Activated naive CD8-positive, alpha-beta T cell (primary cell): Measurements from ENCODE around the gene SPRTN.

Experiments used
- H3K27ac Mint-ChIP-seq: one replicate; pipeline ENCODE4 v1.8.0; 2021; ENCODE audit warnings: mixed read lengths
- H3K27me3 Mint-ChIP-seq: one replicate; pipeline ENCODE4 v1.8.0; 2021; ENCODE audit warnings: mixed read lengths
- H3K36me3 Mint-ChIP-seq: one replicate; pipeline ENCODE4 v1.8.0; 2021; ENCODE audit warnings: mixed read lengths
- H3K4me1 Mint-ChIP-seq: one replicate; pipeline ENCODE4 v1.8.0; 2021; ENCODE audit warnings: low read depth, mixed read lengths
- H3K4me3 Mint-ChIP-seq: one replicate; pipeline ENCODE4 v1.8.0; 2021; ENCODE audit warnings: mild to moderate bottlenecking, mixed read lengths
- H3K9me3 Mint-ChIP-seq: one replicate; pipeline ENCODE4 v1.8.0; 2021; ENCODE audit warnings: low read depth, mixed read lengths

The SPRTN gene, protein sequence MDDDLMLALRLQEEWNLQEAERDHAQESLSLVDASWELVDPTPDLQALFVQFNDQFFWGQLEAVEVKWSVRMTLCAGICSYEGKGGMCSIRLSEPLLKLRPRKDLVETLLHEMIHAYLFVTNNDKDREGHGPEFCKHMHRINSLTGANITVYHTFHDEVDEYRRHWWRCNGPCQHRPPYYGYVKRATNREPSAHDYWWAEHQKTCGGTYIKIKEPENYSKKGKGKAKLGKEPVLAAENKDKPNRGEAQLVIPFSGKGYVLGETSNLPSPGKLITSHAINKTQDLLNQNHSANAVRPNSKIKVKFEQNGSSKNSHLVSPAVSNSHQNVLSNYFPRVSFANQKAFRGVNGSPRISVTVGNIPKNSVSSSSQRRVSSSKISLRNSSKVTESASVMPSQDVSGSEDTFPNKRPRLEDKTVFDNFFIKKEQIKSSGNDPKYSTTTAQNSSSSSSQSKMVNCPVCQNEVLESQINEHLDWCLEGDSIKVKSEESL

DNA sequence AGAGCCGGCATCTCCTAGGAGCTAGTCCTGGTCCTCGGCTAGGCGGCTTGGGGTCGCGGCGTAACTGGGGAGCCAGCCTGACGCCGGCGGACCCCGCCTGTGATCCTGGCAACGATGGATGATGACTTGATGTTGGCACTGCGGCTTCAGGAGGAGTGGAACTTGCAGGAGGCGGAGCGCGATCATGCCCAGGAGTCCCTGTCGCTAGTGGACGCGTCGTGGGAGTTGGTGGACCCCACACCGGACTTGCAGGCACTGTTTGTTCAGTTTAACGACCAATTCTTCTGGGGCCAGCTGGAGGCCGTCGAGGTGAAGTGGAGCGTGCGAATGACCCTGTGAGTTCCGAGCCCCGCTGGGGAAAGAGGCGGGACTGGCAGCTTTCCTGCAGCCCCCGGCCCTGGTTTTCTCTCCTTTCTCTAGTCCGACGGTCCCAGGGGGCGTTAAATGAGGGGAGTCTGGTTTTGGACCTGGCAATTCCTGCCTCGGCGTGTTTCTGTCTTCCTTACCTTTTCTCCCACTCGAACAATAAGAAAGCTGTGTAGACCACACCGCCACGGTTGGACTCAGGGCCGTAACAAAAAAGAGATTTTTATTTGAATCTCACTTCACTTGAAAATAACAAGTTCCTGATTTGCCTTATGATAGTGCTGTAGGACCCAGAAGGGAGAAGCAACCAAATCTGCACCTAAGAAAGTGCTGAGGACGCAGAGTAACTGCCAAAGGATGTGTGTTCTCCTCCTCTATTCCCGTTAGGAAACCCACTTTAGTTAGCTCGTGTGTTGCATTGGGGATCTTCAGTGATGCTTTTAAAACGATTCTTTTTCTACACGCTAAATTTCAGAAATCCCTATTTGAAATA is at the start of gene SPRTN:
Gene SPRTN, plus strand, starts transcription at position 24 of the 859 bp plus-strand sequence. Its CDS starts 91 bp downstream, at position 115.
- Mint-ChIP-seq H3K27ac (peak within 1 kb of the TSS; percentile 99), H3K36me3 (peaks cover 14% of the 10 kb centered on the region), H3K9me3 (no peaks in the 10 kb centered on the region), H3K27me3 (no peaks in the 10 kb centered on the region), H3K4me1 (peaks cover 53% of the 10 kb centered on the region), H3K4me3 (peak within 1 kb of the TSS; percentile 97)

DNA sequence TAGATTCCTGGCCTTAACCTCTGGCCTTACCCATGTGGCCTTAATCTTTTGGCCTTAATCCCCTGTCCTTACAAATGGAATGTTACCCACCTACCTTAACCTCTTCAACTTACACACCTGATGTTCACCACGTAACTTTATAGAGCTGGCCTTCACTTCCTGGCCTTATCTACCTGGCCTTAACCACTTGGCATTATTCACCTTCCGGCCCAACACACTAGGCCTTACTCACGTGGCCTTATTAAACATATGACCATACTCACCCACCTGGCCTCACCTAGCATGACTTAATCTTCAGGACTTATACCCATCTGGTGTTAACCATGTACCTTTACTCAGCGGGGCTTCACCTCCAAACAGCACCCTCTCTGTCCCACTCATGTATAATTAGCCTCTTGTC is 42.2 kb upstream of the SPRTN start:
- Mint-ChIP-seq H3K27ac (no peak overlapping the region), H3K9me3 (no peaks in the 10 kb centered on the region), H3K4me1 (no peaks in the 10 kb centered on the region), H3K36me3 (no peaks in the 10 kb centered on the region), H3K4me3 (no peak overlapping the region), H3K27me3 (no peaks in the 10 kb centered on the region)

DNA sequence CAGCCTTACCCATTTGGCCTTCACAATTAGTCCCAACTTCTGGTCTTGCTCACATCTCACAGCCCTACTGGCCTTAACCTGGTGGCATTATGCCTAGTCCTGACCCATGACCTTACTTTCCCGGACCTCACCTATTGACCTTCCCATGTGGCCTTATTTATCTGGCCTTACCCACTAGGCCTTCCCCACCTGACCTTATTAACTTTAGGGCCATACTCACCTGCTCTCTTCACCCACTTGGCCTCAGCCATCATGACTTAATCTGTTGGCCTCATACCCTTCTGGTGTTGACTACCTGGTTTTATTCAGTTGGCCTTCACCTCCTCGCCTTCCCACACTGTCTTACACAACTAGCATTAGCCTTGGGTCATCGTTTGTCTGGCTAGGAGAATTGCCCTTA is 36.1 kb upstream of the SPRTN start:
- Mint-ChIP-seq H3K27me3 (no peaks in the 10 kb centered on the region), H3K36me3 (no peaks in the 10 kb centered on the region), H3K4me3 (no peak overlapping the region), H3K9me3 (no peaks in the 10 kb centered on the region), H3K27ac (no peak overlapping the region), H3K4me1 (no peaks in the 10 kb centered on the region)

DNA sequence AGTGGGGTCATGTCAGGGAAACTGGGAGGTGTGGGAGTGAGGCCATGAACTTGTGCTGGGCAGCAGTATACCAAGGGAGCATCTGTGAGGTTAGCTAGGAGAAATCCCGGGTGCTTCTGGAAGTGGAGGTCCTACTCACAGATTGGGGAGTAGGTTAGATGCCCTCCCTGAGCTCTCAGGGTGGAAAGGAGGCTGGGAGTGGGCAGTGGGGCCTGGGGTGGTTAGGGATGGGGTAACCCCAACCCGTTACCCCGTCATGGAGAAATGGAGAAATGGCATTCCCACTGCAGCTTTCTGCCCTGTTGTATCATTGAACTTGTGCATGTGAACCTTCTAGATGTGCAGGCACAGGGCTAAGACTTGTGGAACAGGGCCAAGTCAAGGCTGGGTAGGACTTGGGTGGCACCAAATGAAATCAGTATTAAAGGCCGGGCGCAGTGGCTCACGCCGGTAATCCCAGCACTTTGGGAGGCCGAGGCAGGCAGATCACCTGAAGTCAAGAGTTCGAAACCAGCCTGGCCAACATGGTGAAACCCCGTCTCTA is 27.6 kb upstream of the SPRTN start:
- H3K27me3 Mint-ChIP-seq, result no peaks in the 10 kb centered on the region
- no peaks in the 10 kb centered on the region for H3K9me3 Mint-ChIP-seq
- no peak overlapping the region for H3K4me3 Mint-ChIP-seq
- H3K27ac Mint-ChIP-seq, result no peak overlapping the region
- no peaks in the 10 kb centered on the region for H3K4me1 Mint-ChIP-seq
- no peaks in the 10 kb centered on the region for H3K36me3 Mint-ChIP-seq

DNA sequence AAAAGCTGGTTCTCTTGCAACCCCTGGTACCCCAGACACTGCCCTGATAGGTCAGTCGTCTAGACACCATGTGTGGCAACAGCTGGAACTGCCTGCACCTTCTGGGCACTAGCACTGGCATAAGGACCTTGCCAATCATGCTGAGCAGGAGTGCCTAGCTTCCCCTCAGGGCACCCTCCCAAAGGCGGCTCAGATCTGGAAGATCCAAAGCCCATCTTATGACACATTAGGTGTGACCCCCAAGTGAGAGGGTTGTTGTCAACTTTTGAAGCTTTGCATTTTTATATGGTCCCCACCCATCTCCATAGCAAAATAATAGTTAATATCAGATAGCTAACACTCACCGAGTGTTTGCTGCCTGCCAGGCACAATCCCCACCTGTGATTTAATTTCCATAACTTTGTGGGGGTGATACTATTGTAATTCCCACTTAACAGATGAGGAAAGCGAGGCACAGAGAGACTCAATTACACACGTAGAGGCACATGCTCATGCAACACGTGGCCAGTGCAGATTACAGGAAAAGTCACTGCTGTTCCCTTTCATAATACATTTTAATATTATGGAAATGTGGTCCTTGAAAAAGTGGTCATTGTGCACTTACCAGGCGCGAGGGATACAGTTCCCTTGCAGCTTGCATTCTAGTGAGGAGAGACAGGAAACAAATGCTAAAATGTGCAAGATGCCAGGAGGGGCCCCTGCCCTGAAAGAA is 26.2 kb upstream of the SPRTN start:
- Mint-ChIP-seq H3K27ac (no peak overlapping the region), H3K27me3 (no peaks in the 10 kb centered on the region), H3K4me1 (no peaks in the 10 kb centered on the region), H3K36me3 (no peaks in the 10 kb centered on the region), H3K4me3 (no peak overlapping the region), H3K9me3 (no peaks in the 10 kb centered on the region)

DNA sequence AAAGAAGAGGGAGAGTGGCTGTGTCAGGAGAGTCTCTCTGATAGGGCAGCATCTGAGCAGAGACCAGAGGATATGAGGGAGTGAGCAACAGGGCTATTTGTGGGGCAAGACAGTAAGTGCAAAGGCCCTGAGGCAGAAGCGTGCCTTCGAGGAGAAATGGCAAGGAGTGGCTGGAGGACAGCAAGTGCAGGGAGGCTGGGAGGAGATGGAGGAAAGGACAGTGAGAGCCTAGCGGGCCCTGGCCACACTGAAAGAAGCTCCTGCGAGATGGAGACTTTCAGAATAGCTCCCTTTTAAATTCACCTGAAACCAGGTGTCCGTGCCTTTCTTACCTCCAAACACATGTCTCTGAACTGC is 25.7 kb upstream of the SPRTN start:
- Mint-ChIP-seq H3K9me3 (no peaks in the 10 kb centered on the region), H3K4me1 (no peaks in the 10 kb centered on the region), H3K27me3 (no peaks in the 10 kb centered on the region), H3K4me3 (no peak overlapping the region), H3K27ac (no peak overlapping the region), H3K36me3 (no peaks in the 10 kb centered on the region)

DNA sequence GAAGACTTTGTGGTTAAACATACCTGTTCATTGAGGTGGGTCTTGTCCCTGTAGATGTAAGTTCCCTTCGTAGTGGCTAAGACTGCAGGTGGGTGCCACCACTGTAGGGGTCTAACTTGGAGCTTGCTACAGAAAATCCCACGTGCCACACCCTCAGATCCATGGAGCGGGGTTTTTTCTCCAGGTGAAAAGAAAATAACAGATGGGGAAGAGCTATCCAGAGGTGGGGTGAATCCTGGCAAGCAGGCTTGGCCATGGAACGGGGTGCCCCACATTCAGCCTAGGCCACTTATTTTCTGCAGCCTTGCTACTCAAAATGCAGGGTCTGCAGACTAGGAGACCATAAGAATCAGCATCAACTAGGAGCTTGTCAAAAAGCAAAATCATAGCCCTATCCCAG is 24.4 kb upstream of the SPRTN start:
- Mint-ChIP-seq H3K36me3 (no peaks in the 10 kb centered on the region), H3K9me3 (no peaks in the 10 kb centered on the region), H3K27ac (no peak overlapping the region), H3K27me3 (no peaks in the 10 kb centered on the region), H3K4me3 (no peak overlapping the region), H3K4me1 (no peaks in the 10 kb centered on the region)

DNA sequence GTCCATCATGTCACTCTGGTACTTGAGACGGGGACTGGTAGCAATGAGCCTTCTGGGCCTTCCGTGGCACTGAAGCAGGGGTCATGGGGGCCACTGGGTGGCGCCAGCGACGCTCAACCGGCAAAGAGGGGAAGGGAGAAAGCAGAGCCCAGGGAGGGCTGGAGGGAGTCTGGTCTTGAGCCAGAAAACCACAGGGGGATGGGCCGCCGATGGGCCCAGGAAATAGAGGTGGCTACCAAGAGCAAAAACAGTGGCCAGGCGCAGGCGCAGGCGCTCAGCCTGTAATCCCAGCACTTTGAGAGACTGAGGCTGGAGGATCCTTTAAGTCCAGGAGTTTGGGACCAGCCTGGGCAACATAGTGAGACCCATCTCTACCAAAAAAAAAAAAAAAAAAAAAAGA is 22.2 kb upstream of the SPRTN start:
- no peaks in the 10 kb centered on the region for H3K36me3 Mint-ChIP-seq
- no peak overlapping the region for H3K4me3 Mint-ChIP-seq
- H3K27me3 Mint-ChIP-seq, result no peaks in the 10 kb centered on the region
- H3K27ac Mint-ChIP-seq, result no peak overlapping the region
- no peaks in the 10 kb centered on the region for H3K4me1 Mint-ChIP-seq
- no peaks in the 10 kb centered on the region for H3K9me3 Mint-ChIP-seq

DNA sequence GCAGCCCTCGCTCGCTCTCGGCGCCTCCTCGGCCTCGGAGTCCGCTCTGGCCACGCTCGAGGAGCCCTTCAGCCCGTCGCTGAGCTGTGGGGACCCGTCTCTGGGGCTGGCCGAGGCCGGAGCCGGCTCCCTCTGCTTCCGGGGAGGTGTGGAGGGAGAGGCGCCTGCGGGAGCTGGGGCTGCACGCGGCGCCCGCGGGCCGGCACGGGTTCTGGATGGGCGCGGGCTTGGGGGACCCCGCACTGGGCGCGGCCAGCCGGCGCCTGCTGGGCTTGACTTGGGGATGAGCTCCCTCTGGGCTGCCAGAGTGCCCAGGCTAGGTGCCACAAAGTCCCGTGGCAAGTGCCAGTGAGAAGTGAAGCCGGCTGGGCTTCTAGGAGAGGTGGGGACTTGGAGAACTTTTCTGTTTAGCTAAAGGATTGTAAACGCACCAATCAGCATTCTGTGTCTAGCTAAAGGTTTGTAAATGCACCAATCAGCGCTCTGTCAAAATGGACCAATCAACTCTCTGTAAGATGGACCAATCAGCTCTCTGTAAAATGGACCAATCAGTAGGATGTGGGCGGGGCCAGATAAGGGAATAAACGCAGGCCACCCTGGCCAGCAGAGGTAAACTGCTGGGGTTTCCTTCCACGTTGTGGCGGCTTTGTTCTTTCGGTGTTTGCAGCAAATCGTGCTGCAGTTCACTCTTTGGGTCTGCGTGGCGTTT is 20.6 kb upstream of the SPRTN start:
- Mint-ChIP-seq H3K27me3 (no peaks in the 10 kb centered on the region), H3K27ac (no peak overlapping the region), H3K4me1 (no peaks in the 10 kb centered on the region), H3K4me3 (no peak overlapping the region), H3K9me3 (no peaks in the 10 kb centered on the region), H3K36me3 (no peaks in the 10 kb centered on the region)

DNA sequence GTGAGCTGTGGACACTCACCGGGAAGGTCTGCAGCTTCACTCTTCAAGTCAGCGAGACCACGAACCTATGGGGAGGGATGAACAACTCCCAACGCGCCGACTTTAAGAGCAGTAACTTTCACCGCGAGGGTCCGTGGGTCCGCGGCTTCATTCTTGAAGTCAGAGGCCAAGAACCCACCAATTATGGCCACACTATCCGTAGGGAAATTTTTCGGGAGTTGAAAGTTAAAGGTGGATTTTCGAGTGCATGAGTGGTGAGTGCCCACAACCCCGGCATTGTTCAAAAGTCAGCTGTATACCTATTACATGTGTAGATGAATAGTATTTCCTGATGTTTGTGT is 20.1 kb upstream of the SPRTN start:
- Mint-ChIP-seq H3K4me1 (no peaks in the 10 kb centered on the region), H3K4me3 (no peak overlapping the region), H3K27ac (no peak overlapping the region), H3K27me3 (no peaks in the 10 kb centered on the region), H3K9me3 (no peaks in the 10 kb centered on the region), H3K36me3 (no peaks in the 10 kb centered on the region)

DNA sequence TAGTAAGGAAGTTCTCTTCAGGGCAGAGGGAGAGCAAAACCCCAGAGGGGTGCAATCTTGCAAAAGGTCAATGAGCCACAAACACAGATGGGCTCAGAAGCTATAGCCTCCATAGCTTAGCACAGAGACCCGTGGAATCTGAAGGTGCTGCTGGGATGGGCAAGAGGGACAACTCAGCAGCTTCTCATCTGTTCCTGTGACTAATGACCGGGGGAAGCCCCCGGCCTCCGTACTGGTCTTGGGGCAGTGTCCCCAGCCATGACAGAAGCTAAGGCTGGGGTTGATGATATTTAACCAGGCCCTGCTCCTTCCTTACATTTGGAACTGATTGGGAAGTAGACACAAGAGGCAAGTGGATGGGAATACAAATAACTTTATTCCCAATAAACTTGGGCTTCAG is 19.5 kb upstream of the SPRTN start:
- no peaks in the 10 kb centered on the region for H3K36me3 Mint-ChIP-seq
- H3K27ac Mint-ChIP-seq, result no peak overlapping the region
- H3K9me3 Mint-ChIP-seq, result no peaks in the 10 kb centered on the region
- H3K4me3 Mint-ChIP-seq, result no peak overlapping the region
- H3K27me3 Mint-ChIP-seq, result no peaks in the 10 kb centered on the region
- H3K4me1 Mint-ChIP-seq, result no peaks in the 10 kb centered on the region

DNA sequence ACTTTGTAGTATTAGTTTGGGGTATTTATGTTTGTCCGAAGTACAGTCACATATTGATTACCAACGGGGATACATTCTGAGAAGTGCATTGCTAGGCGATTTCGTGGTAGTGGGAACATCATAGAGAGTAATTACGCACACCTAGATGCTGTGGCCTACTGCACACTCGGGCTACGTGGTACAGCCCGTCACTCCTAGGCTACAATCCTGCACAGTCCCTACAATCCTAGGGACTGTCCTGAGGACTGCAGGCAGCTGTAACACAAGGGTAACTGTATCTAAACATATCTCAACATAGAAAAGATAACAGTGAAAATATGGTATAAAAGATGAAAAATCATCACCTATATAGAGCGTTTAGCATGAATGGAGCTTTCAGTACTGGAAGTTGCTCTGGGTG is 19.0 kb upstream of the SPRTN start:
- Mint-ChIP-seq H3K27ac (no peak overlapping the region), H3K27me3 (no peaks in the 10 kb centered on the region), H3K4me3 (no peak overlapping the region), H3K36me3 (no peaks in the 10 kb centered on the region), H3K4me1 (no peaks in the 10 kb centered on the region), H3K9me3 (no peaks in the 10 kb centered on the region)

DNA sequence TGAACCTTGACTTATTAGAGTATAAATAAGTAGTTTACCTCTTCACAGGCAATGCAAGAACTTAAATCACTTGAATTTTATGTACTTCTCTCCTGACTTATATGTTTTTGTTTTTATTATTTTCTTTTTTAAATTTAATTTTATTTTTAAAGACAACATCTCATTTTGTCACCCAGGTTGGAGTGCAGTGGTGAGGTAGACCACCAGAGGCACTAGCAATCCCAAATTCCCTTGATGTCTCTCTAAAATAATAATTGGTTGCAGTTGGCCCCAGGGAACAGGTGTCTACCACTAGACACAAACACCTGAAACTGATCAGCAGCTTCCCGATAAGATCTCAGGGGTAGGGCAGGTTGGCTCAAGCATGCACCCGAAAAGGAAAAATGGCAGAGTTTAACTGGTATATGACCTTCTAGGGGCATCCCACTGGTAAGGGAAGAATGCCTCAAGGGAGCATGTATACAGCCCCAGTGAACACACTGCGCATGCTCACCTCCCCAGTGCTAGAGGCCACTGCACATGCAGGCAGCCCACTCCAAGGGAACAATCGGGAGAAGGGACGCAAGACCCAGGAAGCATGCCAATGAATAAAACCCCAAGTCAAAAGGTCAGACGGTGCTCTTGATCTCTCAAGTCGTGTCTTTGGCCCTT is 15.1 kb upstream of the SPRTN start:
- no peaks in the 10 kb centered on the region for H3K4me1 Mint-ChIP-seq
- H3K27me3 Mint-ChIP-seq, result no peaks in the 10 kb centered on the region
- H3K4me3 Mint-ChIP-seq, result no peak overlapping the region
- H3K9me3 Mint-ChIP-seq, result no peaks in the 10 kb centered on the region
- no peaks in the 10 kb centered on the region for H3K36me3 Mint-ChIP-seq
- H3K27ac Mint-ChIP-seq, result no peak overlapping the region

DNA sequence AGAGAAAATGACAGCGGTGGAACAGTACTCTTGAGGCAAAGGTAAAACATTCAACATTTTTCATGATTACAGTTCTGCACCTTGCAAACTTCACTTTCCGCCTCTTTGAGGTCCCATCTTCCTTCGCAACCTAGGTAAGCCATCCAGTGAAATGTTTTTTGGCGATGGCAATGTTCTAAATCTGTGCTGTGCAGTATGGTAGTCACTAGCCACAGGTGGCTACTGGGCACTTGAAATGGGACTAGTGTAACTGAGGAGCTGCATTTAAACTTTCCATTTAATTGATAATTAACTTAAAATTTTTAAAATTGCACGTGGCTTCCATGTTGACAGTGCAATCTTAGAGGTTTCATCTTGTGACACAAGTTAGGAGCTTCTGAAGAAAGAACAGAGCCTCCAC is 13.4 kb upstream of the SPRTN start:
- Mint-ChIP-seq H3K9me3 (no peaks in the 10 kb centered on the region), H3K27me3 (no peaks in the 10 kb centered on the region), H3K4me3 (no peak overlapping the region), H3K4me1 (peaks cover 3% of the 10 kb centered on the region), H3K36me3 (no peaks in the 10 kb centered on the region), H3K27ac (no peak overlapping the region)
